Stimulated activated CD4-positive, alpha-beta T cell treated with anti-CD3 and anti-CD28 coated beads, TNF-alpha, amount 100 ng/mL, for 48 hours (primary cell): ENCODE data around the gene P2RX1.

ENCODE experiments used
- DNase-seq, 3 donors: peaks; one replicate each; pipeline ENCODE4 v3.0.0-alpha.2; 2020; ENCODE audit warnings: low read depth in 3 of 3

Gene P2RX1

DNA sequence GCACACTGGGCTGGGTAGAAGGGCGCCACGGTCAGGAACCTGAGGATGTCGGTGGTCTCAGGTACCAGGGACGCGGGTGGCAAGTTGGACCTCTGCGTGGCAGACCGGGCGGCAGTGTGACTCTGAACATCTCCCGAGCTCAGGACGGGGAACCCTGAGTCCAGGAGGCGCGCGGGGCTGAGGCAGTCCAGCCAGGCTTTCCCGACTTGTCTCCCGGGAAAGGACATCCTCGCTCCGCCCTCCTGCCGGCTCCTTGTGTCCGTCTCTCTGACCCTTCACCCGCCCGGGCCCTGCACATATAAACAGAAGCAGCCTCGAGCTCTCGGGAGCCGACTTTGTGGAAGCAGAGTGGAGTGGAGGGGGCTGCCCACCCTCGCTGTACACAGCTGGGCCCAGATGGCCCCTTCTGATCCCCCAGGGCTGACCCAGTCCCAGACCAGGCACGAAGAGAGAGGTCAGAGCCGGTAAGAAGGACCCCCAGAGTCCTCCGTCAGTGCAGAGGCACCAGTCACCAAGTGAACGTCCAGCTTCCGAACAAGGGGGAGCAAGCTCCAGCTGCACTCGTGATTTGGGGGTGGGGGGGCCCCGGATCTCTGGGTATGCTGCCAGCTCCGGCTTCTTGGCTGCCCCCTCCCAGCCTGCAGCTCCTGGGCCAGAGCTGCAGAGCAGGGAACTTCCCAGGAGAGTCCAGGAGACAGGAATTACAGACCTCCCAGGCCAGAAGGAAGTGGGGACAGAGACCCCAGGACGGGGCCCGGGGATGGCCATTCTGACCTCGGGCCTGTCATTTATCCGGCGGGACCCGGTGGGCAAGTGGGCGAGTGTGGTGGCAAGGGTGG is 8.5 kb upstream of the P2RX1 start:
- no peak for DNase-seq

DNA sequence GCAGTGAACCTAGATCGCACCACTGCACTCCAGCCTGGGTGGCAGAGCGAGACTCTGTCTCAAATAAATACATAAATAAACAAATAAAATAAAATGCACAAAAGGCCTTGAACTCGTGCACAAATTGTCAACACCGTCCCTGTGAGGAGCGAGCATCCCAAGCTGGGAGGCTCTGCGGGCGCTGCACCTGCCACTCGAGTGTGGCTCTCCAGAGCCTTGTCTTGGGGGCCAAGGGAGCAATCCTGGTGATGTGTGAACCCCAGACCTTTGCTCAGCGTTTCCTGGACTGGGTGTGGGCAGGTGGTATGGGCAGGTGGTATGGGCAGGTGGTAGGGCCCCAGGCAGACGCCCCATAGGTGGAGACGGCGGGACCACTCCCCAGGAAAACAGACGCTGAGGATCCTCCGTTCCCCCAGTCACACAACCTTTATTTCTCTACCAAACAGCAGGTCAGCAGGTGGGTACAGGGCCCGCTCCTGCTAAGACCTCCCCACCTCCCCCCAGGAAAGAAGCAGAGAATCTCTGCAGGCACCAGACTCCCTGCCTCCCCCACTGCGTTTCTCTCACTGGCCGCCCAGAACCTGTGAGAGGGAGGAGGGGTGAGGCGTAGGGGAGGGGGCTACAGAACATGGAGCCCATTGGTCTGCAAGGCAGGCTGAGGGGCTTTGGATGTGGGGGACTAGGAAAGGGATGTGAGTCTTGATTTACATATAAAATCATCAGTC is 7.4 kb upstream of the P2RX1 start:
- DNase-seq, result no peak

DNA sequence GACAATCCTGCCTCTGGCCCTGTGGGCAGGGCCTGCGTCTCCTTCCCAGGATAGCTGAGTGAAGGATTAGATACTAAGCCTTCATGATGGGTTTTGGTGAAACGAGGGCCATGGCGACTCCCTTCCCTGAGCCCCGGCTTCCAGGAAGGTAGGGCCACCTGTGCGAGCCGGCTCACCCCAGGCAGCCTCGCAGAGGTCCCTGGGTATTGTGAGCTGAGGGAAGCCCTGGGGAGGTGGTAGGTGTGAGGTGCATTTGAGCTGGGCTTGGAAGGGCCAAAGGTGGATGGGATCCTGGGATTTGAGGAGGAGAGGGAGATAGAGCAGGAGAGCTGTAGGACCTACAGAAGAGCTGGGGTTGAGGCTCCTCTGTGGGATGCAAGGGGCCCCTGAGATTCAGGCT is 6.5 kb upstream of the P2RX1 start:
- DNase-seq, result no peak

DNA sequence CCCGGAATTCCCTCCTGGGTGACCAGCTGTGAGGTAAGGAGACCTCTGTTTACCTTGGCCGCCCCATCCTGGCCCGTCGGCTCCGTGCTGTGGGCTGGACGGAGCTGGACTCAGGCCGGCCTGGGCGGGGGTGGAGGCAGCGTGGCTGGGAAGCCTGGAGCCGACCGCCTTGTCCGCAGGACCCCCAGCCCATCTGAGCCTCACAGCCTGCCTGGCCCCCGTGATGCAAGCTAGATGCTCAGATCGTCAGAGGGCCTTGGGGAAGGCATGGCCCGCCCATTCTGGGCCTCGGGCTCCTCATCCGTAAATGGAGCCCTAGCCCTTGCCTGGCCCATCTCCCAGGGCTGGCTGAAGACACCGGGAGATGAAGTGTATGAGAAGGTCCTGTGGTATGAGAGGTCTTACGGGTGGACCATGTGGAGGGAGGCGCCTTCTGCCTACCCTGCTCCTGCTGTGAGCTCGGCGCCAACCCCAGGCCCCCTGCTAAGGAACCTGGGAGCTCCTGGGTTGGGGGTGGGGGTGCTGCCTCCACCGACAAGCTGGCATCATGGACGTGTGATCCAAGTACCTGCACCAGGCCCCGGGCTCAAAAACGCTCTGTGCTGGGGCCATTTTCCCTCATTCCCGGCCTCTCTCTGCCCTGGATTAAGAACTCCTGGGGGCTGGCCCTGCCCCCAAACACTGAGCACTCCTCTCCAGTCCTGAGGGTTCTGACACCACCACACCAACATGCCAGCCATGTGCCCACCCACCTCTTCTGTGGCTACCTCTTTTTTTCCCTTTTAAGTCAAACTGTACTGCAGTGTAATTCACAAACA is 5.4 kb upstream of the P2RX1 start:
- no peak for DNase-seq

DNA sequence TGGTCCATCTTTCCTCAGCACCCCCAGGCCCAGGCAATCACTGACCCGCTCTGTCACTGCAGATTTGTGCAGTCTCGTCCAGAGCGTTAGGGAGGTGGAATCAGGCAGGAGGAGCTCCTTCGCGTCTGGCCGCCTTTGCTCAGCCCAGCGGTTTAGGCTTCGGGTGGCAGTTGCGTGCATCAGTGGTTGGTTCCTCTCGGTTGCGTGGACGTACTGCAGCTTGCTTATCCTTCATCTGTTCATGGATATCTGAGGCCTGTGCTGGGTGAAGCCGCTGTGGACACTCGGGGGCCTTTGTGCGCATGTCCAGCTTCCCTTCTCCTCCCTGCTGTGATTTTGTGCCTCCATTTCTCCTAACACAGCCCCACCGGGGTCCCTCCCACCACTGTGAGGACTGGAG is 4.7 kb upstream of the P2RX1 start:
- no peak for DNase-seq

DNA sequence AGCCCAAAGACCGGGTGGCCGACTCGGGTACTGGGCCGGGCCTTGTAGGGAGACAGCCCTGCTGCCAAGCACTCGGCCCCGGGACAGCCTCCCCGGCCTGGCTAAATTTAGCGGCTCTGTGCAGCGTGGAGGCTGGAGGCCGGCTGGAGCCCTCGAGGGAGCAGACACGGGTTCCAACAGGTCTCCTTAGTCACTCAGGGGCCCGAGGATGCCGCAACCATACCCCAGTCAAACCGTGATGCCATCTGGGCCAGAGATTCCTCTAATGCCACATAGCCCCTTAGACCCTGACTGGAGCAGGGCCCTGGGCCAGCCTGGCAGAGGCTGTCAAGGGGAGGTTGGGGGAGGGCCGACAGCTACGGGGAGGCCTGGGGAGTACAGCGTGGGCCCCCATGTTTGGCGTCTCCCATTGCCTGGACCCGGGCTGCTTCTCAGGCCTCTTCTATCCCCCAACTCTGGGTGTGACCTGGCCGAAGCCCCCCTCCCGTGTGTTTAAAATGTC is 2.9 kb upstream of the P2RX1 start:
- no peak for DNase-seq

DNA sequence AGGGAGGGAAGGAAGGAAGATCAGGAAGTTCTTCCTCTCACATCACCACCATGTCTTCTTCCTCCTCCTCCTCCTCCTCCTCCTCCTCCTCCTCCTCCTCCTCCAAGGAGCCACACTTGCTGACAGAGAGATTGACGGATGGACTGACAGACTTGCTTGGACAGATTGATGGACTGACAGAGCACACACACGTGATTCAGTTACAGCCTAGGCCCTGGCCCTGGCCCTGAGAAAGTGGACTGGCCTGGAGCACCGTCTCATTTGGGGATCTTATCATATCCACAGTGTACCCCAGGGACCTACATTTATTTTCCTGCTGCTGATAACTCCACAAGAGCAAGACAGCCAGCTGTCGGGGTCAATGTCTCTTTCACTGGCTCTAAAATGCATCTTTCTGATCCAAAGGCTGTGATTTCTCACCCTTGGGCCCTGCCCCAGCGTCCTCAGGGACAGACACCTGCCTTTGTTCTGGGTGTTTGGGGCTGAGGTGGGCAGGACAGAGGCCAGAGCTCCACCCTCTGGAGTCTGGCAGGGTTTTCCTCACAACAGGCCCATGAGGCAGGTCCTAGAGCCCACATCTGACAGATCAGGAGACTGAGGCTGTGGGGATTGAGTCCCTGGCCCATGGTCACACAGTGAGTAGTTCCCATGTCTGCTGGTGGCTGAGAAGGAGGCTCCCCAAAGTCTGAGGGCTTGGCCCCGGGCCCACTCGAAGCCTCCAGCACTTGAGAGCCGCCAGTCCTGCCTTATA is 2.3 kb upstream of the P2RX1 start:
- no peak for DNase-seq

DNA sequence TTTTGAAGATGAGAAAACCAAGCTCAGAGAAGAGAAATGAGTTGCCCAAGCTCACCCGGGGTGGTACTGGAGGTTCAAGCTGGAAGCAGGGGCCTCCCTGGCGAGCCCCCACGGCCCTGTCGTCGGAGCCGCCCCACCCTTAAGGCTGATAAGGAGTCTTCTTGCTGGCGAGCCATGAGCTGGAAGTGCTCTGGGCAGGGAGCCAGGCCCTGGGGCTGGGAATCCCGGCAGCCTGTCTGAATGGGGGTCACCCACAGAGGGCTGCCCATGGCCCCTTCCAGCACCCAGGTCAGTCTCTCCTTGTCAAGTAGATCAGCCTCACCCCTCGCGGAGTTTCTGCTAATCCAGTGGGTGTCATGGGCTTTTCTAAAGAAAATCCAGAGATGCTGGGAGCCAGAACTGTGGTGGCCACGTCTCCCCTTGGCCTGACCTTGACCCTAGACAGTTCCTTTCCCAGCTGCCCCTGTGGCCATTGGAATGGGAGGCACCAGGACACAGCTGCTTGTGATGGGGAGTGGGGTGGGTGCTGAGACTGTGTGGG is 1.2 kb upstream of the P2RX1 start:
- DNase-seq, result no peak

DNA sequence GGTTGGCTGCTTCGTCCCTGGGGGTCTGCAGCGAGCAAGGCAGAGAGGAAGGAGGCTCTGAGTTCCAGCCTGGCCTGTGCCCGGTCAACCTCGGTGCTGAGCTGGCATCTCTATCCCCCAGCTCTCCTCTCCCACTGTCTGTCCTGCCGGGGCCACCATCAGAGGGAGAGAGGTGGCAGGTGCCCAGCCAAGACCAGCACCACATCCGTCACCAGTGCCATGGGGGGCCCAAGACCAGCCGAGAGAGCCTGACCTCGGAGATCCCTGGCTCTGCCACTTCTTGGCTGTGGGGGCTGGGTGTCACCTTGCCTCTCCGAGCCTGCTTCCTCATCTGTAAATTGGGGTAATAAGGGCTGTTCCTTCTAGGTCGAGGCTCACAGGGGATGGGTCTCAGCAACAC is 560 bp upstream of the P2RX1 start:
- no peak for DNase-seq

DNA sequence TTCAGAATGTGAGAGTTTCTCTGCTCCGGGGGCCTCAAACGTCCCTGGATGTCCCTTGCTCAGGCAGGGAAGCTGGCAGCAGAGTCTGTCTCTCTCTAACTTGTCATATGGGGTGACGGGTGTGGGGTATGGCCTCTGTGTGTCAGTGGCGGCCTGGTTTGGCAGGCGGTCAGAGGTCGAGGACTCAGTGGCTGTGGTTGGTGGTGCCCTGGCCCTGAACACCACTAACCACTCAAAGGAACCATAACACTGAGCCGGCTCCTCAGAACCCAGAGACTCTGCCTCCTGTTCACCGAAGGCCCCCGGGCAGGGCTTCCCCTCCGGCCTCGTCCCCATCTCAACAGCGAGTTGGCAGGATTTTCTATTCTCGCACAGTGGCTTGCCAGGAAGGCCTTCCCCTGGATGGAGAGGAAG is 677 bp downstream of the P2RX1 start:
- DNase-seq, result peak in 1 of 3 donors; percentile 8

DNA sequence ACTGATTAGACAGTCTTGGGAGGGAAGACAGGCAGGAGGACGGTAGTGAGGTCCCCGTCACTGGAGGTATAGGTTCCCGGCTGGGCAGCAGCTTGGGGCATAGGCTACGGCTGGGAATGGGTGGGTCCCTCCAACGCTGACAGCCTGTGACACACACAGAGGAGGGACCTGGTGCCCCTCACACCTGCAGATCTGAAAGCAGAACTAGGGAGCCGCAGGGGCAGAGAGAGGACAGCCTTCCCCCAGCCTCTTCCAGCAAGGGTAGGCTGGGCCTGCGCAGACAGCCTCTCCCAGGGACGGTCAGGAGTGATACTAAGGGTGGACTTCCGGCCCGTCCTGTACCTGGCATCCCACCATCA is 2.0 kb downstream of the P2RX1 start:
- DNase-seq, result no peak

DNA sequence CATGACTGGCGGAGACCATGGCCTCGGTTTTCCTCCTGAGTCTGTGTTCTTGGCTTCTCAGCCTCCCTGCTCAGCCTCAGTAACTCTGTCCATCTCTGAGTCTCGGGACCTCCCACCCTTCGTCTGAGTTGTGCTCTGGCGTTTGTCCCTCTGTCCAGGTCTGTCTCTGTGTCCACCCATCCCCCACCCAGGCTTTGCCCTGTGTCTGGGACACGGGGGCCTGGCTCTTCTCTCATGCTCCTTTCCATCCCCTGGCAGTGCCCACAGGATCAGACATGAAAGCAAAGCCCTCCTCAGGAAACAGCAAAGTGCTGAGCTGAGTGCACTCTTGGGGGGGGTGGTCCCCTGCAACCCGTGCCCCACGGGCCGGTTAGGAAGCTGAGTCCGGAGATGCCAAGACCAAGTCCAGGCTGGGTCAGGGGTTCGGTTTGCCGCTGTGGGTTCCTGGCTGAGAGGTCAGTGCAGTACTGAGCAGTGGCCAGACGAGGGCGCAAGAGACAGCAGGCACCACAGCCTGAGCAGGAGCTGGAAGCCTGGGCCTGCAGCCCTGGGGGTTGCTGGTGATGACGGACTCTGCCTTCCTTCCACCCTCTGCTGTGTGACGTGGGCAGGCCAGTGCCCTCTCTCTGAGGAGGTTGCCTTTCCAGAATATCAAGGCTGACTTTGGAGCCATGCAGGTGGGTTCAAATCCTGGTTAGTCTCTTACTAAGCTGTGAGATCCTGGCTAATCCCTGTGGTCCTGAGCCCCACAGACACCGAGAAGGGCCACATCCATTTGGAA is 2.5 kb downstream of the P2RX1 start:
- peak; percentile 67 to 77 (median 77) for DNase-seq

DNA sequence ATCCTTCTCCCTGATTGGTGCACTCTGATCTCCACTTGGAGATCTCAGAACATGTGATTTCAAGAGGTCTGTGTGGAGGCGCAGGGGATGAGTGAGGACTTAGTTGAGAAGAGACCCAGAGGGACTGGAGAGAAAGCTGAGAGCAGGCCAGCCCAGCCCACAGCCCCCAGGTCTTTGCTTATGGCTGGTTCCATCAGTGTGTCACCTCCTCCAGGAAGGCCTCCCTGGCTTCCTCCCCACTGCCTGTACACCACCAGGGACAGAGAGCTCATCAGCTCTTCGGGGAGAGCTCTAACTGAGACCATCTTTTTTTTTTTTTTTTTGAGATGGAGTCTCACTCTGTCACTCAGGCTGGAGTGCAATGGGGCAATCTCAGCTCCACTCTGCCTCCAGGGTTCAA is 3.4 kb downstream of the P2RX1 start:
- no peak for DNase-seq

DNA sequence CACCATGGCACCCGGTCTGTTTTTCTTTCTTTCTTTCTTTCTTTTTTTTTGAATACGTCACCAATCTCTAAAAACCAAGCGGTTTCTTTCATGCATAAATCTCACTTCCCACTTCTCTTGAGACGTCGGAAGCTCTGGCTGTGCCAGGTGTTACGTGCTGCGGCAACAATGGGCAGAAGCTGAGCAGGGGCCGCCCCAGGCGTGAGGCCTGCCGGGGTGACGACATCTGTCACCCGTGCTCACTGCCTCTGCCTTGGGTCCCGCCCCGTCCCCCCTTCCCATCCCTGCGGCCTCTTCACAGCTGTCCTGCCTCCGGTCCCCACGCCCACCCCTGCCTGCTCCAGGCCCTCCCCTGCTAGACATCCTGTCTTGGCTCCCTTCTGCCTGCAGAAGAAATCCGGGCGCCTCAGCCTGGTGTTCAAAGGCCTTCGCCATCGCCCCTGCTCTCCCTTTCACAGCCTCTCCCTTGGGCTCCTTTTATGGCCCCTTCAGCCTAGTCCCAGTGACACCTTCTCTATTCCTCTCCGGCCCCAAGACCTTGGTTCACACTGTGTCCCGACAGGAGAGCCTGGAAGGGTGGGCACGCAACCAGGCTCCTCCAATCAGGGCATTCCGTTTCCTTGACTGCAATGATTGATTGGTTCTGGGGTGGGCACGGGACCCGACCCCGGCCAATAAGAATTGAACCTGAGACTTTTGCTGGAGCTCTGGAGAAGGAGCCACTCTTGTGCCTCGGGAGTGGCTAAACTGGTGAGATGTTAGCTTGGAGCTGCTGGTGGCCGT is 4.8 kb downstream of the P2RX1 start:
- peak; percentile 42 to 73 (median 62) for DNase-seq

DNA sequence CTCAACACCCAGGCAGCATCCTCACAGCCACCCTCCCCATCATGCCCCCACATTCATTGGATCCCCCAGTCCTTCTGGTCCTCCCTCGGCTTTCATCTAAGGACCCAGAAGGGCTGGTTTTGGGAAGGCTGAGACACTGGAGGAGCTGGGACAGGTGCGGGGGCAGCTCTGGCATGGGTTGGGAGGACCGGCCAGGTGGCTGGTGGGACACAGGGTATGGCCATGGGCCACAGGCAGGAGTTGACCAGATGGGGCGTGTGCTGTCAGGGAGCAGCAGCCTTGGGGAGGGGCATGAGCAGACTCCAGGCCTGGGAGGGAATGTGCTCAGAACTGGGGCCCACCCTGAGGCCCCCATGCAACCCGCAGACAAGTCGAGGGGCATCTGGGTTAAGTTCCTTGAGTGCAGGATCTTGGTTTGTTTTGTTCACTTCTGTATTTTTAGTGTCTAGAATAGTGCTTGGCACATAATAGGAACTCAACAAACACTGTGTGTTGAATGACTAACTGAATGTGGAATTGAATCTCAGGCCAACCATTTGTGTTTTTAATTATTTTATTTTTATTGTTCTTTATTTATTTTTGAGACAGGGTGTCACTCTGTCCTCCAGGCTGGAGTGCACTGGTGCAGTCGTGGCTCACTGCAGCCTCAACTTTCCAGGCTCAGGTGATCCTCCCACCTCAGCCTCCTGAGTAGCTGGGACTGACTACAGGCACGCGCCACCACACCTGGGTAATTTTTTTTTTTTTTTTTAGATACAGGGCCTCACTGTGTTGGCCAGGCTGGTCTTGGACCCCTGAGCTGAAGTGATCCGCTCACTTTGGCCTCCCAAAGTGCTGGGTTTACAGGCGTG is 5.6 kb downstream of the P2RX1 start:
- DNase-seq, result no peak

DNA sequence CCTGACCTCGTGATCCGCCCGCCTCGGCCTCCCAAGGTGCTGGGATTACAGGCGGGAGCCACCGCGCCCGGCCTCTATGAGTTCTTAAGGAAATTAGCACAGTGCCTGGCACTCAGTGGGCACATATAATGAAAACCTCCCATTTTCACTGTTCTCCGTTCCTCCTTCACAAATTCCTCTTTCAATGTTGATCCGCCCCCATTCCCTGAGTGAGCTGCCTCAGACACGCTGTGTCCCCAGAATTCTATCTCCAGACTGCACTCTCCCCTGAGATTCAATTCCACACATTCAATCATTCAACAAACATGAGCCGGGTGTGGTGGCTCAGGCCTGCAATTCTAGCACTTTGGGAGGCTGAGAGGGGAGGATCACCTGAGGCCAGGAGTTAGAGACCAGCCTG is 7.0 kb downstream of the P2RX1 start:
- no peak for DNase-seq

DNA sequence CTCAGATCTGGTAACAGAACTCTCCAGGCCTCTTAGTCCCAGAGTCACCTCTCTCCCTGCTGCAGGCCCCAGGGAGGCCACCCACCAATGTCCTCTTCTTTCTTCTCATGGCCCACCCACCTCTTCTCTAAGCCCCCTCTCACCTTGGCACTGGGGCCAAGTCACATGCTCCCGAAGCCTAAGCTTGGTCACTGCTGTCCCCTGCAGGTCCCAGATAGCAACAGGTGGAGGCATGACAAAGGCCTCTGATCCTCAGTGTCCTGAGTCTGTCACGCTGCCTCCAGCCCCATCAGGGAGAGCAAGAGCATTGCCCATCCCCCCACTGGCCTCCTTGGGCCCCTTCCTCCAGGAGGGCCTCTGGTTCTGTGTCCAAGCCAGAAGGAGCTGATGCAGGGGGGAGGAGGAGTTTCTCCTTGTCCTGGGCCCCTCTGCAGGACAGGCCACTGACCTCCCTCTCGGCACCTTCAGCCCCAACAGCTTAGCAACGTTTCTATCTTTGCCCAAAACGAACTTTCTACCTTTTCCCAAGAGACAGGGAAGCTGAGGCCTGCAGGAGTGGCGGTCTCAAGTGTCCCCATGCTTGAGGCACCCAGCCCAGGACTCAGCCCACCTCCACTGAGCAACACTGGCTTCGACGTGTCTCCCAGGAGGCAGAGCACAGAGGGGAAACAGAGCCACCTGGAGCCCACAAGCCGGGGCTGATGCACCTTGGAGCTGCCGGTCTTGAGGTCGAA is 8.6 kb downstream of the P2RX1 start:
- DNase-seq, result no peak

DNA sequence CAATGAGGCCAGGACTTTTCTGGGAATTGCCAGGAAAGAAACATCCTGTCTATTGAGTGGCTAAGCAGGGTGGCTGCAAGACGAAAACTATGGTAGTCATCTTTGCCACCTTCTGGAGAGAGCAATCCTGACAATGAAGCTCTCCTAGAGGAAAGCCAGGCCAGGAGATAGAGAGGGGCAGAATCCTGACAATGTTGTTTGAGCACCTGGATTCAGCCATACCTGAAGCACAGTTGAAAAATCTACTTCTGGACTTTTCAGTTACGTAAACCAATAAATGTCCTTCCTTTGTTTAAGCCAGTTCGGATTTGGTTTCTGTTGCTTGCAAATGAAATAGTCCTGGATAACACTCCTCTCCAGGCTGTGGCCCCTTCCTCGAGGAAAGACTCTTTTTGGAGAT is 9.4 kb downstream of the P2RX1 start:
- no peak for DNase-seq
